Suprapubic skin (tissue), 4 donors: Measurements from ENCODE around the gene PPP2R2C.

Experiments
- POLR2A ChIP-seq, 2 donors: fragments of 450-650 bp; IDR thresholded peaks; one replicate each; pipeline ENCODE4 v1.6.1; 2017; ENCODE audit warnings: antibody characterized with exemption in 2 of 2, mild to moderate bottlenecking in 2 of 2, moderate library complexity in 2 of 2
- POLR2AphosphoS5 ChIP-seq, 3 donors: sonication (generic); formaldehyde crosslinking; IDR thresholded peaks; one replicate each; pipeline ENCODE4 v1.6.1; 2017; ENCODE audit warnings: antibody characterized with exemption in 3 of 3
- TF ChIP-seq, protein P1 (sequence below), 2 donors: fragments of 200-600 bp in 1 of 2; fragments of 450-650 bp in 1 of 2; sonication (generic) in 1 of 2; IDR thresholded peaks; one replicate each; pipeline ENCODE4 v1.5.1; 2016 to 2019; ENCODE audit warnings: antibody characterized with exemption in 2 of 2, mild to moderate bottlenecking in 1 of 2, moderate library complexity in 1 of 2

DNA sequence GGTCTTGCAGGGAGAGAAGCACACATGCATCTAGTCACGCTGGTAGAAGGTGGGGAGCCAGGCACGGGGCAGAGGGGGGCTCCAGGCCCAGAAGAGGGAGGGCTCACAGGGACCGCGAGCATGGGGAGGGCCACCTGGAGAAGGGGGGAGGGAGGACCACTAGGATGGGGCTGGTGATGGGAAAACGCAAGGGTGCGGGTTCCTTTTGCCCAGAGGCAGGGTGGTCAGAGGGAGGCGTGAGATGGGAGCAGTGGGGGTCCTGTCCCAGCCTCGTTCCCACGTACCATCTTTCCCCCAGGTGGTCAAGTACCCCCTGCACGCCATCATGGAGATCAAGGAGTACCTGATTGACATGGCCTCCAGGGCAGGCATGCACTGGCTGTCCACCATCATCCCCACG, 172.1 kb downstream of the PPP2R2C start:
- TF ChIP-seq, protein P1, sequence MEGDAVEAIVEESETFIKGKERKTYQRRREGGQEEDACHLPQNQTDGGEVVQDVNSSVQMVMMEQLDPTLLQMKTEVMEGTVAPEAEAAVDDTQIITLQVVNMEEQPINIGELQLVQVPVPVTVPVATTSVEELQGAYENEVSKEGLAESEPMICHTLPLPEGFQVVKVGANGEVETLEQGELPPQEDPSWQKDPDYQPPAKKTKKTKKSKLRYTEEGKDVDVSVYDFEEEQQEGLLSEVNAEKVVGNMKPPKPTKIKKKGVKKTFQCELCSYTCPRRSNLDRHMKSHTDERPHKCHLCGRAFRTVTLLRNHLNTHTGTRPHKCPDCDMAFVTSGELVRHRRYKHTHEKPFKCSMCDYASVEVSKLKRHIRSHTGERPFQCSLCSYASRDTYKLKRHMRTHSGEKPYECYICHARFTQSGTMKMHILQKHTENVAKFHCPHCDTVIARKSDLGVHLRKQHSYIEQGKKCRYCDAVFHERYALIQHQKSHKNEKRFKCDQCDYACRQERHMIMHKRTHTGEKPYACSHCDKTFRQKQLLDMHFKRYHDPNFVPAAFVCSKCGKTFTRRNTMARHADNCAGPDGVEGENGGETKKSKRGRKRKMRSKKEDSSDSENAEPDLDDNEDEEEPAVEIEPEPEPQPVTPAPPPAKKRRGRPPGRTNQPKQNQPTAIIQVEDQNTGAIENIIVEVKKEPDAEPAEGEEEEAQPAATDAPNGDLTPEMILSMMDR (IDR thresholded peaks at IDR 0.05), result no peak
- TF ChIP-seq POLR2A (IDR thresholded peaks at IDR 0.05), result no peak
- no peak for TF ChIP-seq POLR2AphosphoS5 (IDR thresholded peaks at IDR 0.05)
